H1 (cell line): ENCODE measurements around the gene ZNF280B. TPM values are rescaled to one million over a fixed set of nuclear protein-coding genes. Genes with fewer than 3 reads are reported as not detected.

Experiments used
- CTCF ChIA-PET: fragments of 300-600 bp; sonication (Branson Sonifier 250); formaldehyde crosslinking; loops from one replicate; lab custom pipeline; 2021; ENCODE audit not compliant: partially characterized antibody; lab: Charles Lee
- POLR2A ChIA-PET: fragments of 300-600 bp; sonication (Branson Sonifier 250); formaldehyde crosslinking; loops from one replicate; lab custom pipeline; 2021; ENCODE audit warnings: inconsistent platforms; ENCODE audit not compliant: partially characterized antibody; lab: Charles Lee
- DNase-seq, 2 experiments: peaks; one replicate each; pipeline versions ENCODE4 v3.0.0 to v3.0.0-alpha.2; 2010 to 2022; ENCODE audit warnings: low spot score in 2 of 2, low read depth in 1 of 2, mixed read lengths in 1 of 2
- FAIRE-seq: peaks from 2 replicates; lab custom pipeline; 2011; peaks lifted over from hg19 to GRCh38; lab: Jason Lieb, UNC
- H2AFZ ChIP-seq: 2 replicates; pipeline ENCODE4 v1.8.1; 2012; ENCODE audit warnings: low read length, inconsistent platforms
- H2AK5ac ChIP-seq: 2 replicates; pipeline ENCODE4 v1.6.1; 2013; ENCODE audit warnings: low read depth, low read length
- H2BK120ac ChIP-seq: replicated peaks from 2 replicates; pipeline ENCODE3; 2013; ENCODE audit warnings: low read depth, low read length, inconsistent platforms
- H2BK12ac ChIP-seq: 2 replicates; pipeline ENCODE4 v1.6.1; 2013; ENCODE audit warnings: low read depth, low read length
- H2BK15ac ChIP-seq: 2 replicates; pipeline ENCODE4 v1.6.1; 2013; ENCODE audit warnings: low read length
- H2BK20ac ChIP-seq: 2 replicates; pipeline ENCODE4 v1.6.1; 2013; ENCODE audit warnings: low read length
- H2BK5ac ChIP-seq: 2 replicates; pipeline ENCODE4 v1.6.1; 2013; ENCODE audit warnings: low read depth, low read length
- H3K14ac ChIP-seq: 2 replicates; pipeline ENCODE4 v1.6.1; 2013; ENCODE audit warnings: inconsistent platforms; ENCODE audit not compliant: insufficient read length
- H3K18ac ChIP-seq: 2 replicates; pipeline ENCODE4 v1.6.1; 2013; ENCODE audit warnings: low read length; ENCODE audit errors: extremely low read depth
- H3K23ac ChIP-seq: 2 replicates; pipeline ENCODE4 v1.6.1; 2013; ENCODE audit warnings: inconsistent platforms; ENCODE audit not compliant: insufficient read length
- H3K23me2 ChIP-seq: 2 replicates; pipeline ENCODE4 v1.6.1; 2013; ENCODE audit warnings: low read depth, low read length
- H3K27ac ChIP-seq: 2 replicates; pipeline ENCODE4 v1.6.1; 2011; ENCODE audit warnings: low read depth, low read length, inconsistent platforms
- H3K27me3 ChIP-seq, 4 experiments: replicated peaks in 1 of 4; 1 replicate in 1 of 4; 2 replicates in 3 of 4; pipeline versions ENCODE4 v1.6.1 to v1.8.1; 2011 to 2013; ENCODE audit warnings: low read length in 3 of 4, mild to moderate bottlenecking in 3 of 4, inconsistent platforms in 2 of 4, mixed read lengths in 2 of 4, moderate library complexity in 1 of 4; ENCODE audit not compliant: control insufficient read depth in 3 of 4, insufficient read depth in 3 of 4; ENCODE audit errors: extremely low read depth in 1 of 4
- H3K36me3 ChIP-seq, 4 experiments: 2 replicates each; pipeline versions ENCODE4 v1.6.1 to v1.8.1; 2011 to 2013; ENCODE audit warnings: mild to moderate bottlenecking in 4 of 4, low read length in 3 of 4, moderate library complexity in 2 of 4, control low read depth in 1 of 4, inconsistent platforms in 1 of 4; ENCODE audit not compliant: insufficient read depth in 4 of 4, control insufficient read depth in 2 of 4
- H3K4ac ChIP-seq: replicated peaks from 2 replicates; pipeline ENCODE3; 2013; ENCODE audit warnings: low read length, low read depth, mixed read lengths, inconsistent platforms; ENCODE audit not compliant: insufficient read length
- H3K4me1 ChIP-seq, 4 experiments: replicated peaks in 1 of 4; 1 replicate in 1 of 4; 2 replicates in 3 of 4; pipeline versions ENCODE4 v1.6.1 to v1.8.1; 2011 to 2013; ENCODE audit warnings: low read length in 3 of 4, inconsistent platforms in 2 of 4, mixed read lengths in 1 of 4; ENCODE audit not compliant: insufficient read depth in 4 of 4, control insufficient read depth in 3 of 4
- H3K4me2 ChIP-seq, 2 experiments: 2 replicates each; pipeline versions ENCODE4 v1.6.1 to v1.8.1; 2011 to 2013; ENCODE audit warnings: low read depth in 2 of 2, low read length in 2 of 2, control low read depth in 1 of 2, inconsistent platforms in 1 of 2, mild to moderate bottlenecking in 1 of 2; ENCODE audit not compliant: insufficient read depth in 1 of 2
- H3K4me3 ChIP-seq, 4 experiments: fragments of 200-600, 300-600 bp in 1 of 4; sonication (generic), shearing (Covaris generic), sonication (Bioruptor Twin) in 1 of 4; 2 replicates each; pipeline versions ENCODE4 v1.5.1 to v1.8.1; 2011 to 2016; ENCODE audit warnings: low read length in 4 of 4, low read depth in 3 of 4, control low read depth in 2 of 4, inconsistent platforms in 2 of 4, mild to moderate bottlenecking in 2 of 4, mixed read lengths in 1 of 4, moderate library complexity in 1 of 4; ENCODE audit not compliant: insufficient read depth in 2 of 4; ENCODE audit errors: extremely low read depth in 1 of 4
- H3K56ac ChIP-seq: replicated peaks from 2 replicates; pipeline ENCODE3; 2013; ENCODE audit warnings: low read depth, mild to moderate bottlenecking, mixed read lengths, low read length, inconsistent platforms; ENCODE audit not compliant: insufficient read length
- H3K79me1 ChIP-seq: 2 replicates; pipeline ENCODE4 v1.6.1; 2013; ENCODE audit warnings: low read depth, low read length, control low read depth
- H3K79me2 ChIP-seq, 2 experiments: 2 replicates each; pipeline versions ENCODE4 v1.6.1 to v1.8.1; 2012 to 2013; ENCODE audit warnings: low read length in 2 of 2, mild to moderate bottlenecking in 2 of 2, inconsistent platforms in 1 of 2; ENCODE audit not compliant: insufficient read depth in 2 of 2, control insufficient read depth in 1 of 2
- H3K9ac ChIP-seq, 4 experiments: replicated peaks in 1 of 4; 1 replicate in 1 of 4; 2 replicates in 3 of 4; pipeline versions ENCODE4 v1.6.1 to v1.8.1; 2011 to 2013; ENCODE audit warnings: low read depth in 3 of 4, low read length in 3 of 4, control low read depth in 2 of 4, mild to moderate bottlenecking in 2 of 4, moderate library complexity in 2 of 4, inconsistent platforms in 1 of 4; ENCODE audit errors: extremely low read depth in 1 of 4
- H3K9me3 ChIP-seq, 2 experiments: 2 replicates each; pipeline versions ENCODE4 v1.6.1 to v1.8.1; 2012 to 2013; ENCODE audit warnings: mild to moderate bottlenecking in 2 of 2, moderate library complexity in 2 of 2, control low read depth in 1 of 2, inconsistent platforms in 1 of 2, low read depth in 1 of 2, low read length in 1 of 2, mixed read lengths in 1 of 2; ENCODE audit not compliant: insufficient read depth in 2 of 2
- H4K20me1 ChIP-seq, 2 experiments: replicated peaks in 1 of 2; 2 replicates each; pipeline versions ENCODE3 to v1.8.1; 2011 to 2013; ENCODE audit warnings: inconsistent platforms in 2 of 2, low read length in 2 of 2, mild to moderate bottlenecking in 1 of 2; ENCODE audit not compliant: insufficient read depth in 2 of 2, control insufficient read depth in 1 of 2
- H4K5ac ChIP-seq: 2 replicates; pipeline ENCODE4 v1.6.1; 2013; ENCODE audit warnings: low read length, low read depth, mixed read lengths, inconsistent platforms; ENCODE audit not compliant: insufficient read length
- H4K8ac ChIP-seq: 2 replicates; pipeline ENCODE4 v1.8.0; 2013; ENCODE audit warnings: mild to moderate bottlenecking, moderate library complexity, low read length, inconsistent platforms; ENCODE audit not compliant: insufficient read depth; ENCODE audit errors: extremely low read depth
- H4K91ac ChIP-seq: replicated peaks from 2 replicates; pipeline ENCODE3; 2013; ENCODE audit warnings: low read length, mixed read lengths, inconsistent platforms; ENCODE audit not compliant: insufficient read length
- BRCA1 ChIP-seq: IDR thresholded peaks from 2 replicates; pipeline ENCODE4 v1.6.1; 2012; ENCODE audit warnings: low read depth, low read length, improper control_type of control experiment
- CHD1 ChIP-seq: IDR thresholded peaks from 2 replicates; pipeline ENCODE4 v1.6.1; 2012; ENCODE audit warnings: low read depth, low read length, improper control_type of control experiment
- EP300 ChIP-seq, 2 experiments: IDR thresholded peaks; 1 replicate in 1 of 2; 2 replicates in 1 of 2; pipeline ENCODE4 v1.6.1; 2011 to 2012; ENCODE audit warnings: low read depth in 2 of 2, low read length in 2 of 2, mild to moderate bottlenecking in 2 of 2, borderline replicate concordance in 1 of 2, inconsistent platforms in 1 of 2, moderate library complexity in 1 of 2
- HDAC2 ChIP-seq, 2 experiments: fragments of 300-600 bp in 1 of 2; sonication (generic) in 1 of 2; IDR thresholded peaks; 2 replicates each; pipeline ENCODE4 v1.6.1; 2011 to 2012; ENCODE audit warnings: low read depth in 2 of 2, low read length in 2 of 2, mild to moderate bottlenecking in 2 of 2, moderate library complexity in 2 of 2, borderline replicate concordance in 1 of 2, inconsistent platforms in 1 of 2
- HDAC6 ChIP-seq: IDR thresholded peaks from one replicate; pipeline ENCODE4 v1.7.1; 2012; ENCODE audit warnings: low read depth, mild to moderate bottlenecking, inconsistent platforms, low read length, moderate library complexity
- SP2 ChIP-seq: IDR thresholded peaks from 2 replicates; pipeline ENCODE4 v1.6.1; 2012; ENCODE audit warnings: mild to moderate bottlenecking, low read length, inconsistent platforms
- WGBS, 2 experiments: shearing (Covaris generic) in 1 of 2; methylation state at CpG; one replicate each; pipeline versions ENCODE4 v1.1.6 to v1.1.7; 2013 to 2015; ENCODE audit warnings: low lambda C conversion rate in 2 of 2, mixed read lengths in 2 of 2, inconsistent platforms in 1 of 2, low coverage in 1 of 2, missing lambda C conversion rate in 1 of 2; ENCODE audit not compliant: insufficient replicate concordance in 2 of 2, insufficient coverage in 1 of 2, insufficient read length in 1 of 2; ENCODE audit errors: extremely low coverage in 1 of 2, missing lambda C conversion rate in 1 of 2; 5-methylcytosine and 5-hydroxymethylcytosine counted together
- polyA plus RNA-seq, 7 experiments: library from polyadenylated mRNA; depleted of rRNA in 3 of 7; stranded (reverse) in 5 of 7; unstranded in 2 of 7; fragments of >200 nt in 5 of 7; fragments of 200-250 nt in 2 of 7; gene quantifications; 1 replicate in 5 of 7; 2 replicates in 1 of 7; 4 replicates in 1 of 7; pipeline versions ENCODE4 v1.2.1 to v1.2.3, GENCODE V29; 2011 to 2013; ENCODE audit warnings: missing spikeins in 2 of 7, mixed read lengths in 2 of 7
- total RNA-seq: library from RNA; stranded (reverse); fragmentation: NEBNext Ultra II Directional; extraction: Animal tissue kit (Norgen Biotek cat#: 25700); gene quantifications from 2 replicates; pipeline ENCODE4 v1.2.1, GENCODE V29; 2021

ZNF280B gene
- total and polyA plus RNA-seq, 2 of the 8 experiments (the other 6 are each of a cell fraction or from before 2014, with no cell fraction given), result 4.8 to 11.7 TPM

- no peaks in the 10 kb centered on the region for H3K36me3 ChIP-seq
- H2BK20ac ChIP-seq, result no peak overlapping the region
- H3K4me2 ChIP-seq, result no peak overlapping the region
- H3K27me3 ChIP-seq, result peaks cover 42 to 72% (median 58%) of the 10 kb centered on the region in 4 experiments
- no peaks in the 10 kb centered on the region for H3K4me1 ChIP-seq
- no peak overlapping the region for H3K27ac ChIP-seq
- H2BK15ac ChIP-seq, result no peak overlapping the region
- H3K4ac ChIP-seq, result no peak overlapping the region
- H4K5ac ChIP-seq, result no peak overlapping the region
- no peak overlapping the region for H4K91ac ChIP-seq
- H3K79me2 ChIP-seq, result no peaks in the 10 kb centered on the region
- H2BK120ac ChIP-seq, result no peak overlapping the region
- POLR2A ChIA-PET, result no interaction called here
- no peak overlapping the region for H2BK5ac ChIP-seq
- no peak overlapping the region for H3K4me3 ChIP-seq
- peaks cover 0 to 1% of the 10 kb centered on the region in 2 experiments for H4K20me1 ChIP-seq
- H4K8ac ChIP-seq, result no peak overlapping the region
- no peaks in the 10 kb centered on the region for H3K79me1 ChIP-seq
- DNase-seq (no peak), FAIRE-seq (no peak)
- CTCF ChIA-PET, result interaction anchor here (1.4 to 6.5 kb wide), 3 partner anchors 9 to 17 kb away, joined by 3 to 38 read pairs (median 8); no protein-coding TSS in a partner anchor
- H3K14ac ChIP-seq, result no peak overlapping the region
- H2BK12ac ChIP-seq, result no peak overlapping the region
- H3K23me2 ChIP-seq, result no peaks in the 10 kb centered on the region
- H3K9ac ChIP-seq, result no peak overlapping the region
- H2AFZ ChIP-seq, result no peak overlapping the region
- H3K23ac ChIP-seq, result no peak overlapping the region
- no peak overlapping the region for H3K56ac ChIP-seq
- H3K9me3 ChIP-seq, result peaks cover 0 to 9% of the 10 kb centered on the region in 2 experiments; a peak in 1 of 4 replicates
- H2AK5ac ChIP-seq, result no peak overlapping the region
- H3K18ac ChIP-seq, result no peak overlapping the region
- WGBS, 2 experiments, result 65% methylated on average over 2 of the region's 2 CpGs; no CpG with 5 or more reads in 1 of the 2 experiments
- TF ChIP-seq SP2, result no peak
- TF ChIP-seq BRCA1, result no peak
- TF ChIP-seq EP300 (IDR thresholded peaks at IDR 0.05; ENCODE audit: borderline replicate concordance in 1 of 2, low read depth in 2 of 2, low read length in 2 of 2), result no peak
- TF ChIP-seq HDAC2 (IDR thresholded peaks at IDR 0.05; ENCODE audit: borderline replicate concordance in 1 of 2, low read depth in 2 of 2, low read length in 2 of 2), result no peak
- no peak for TF ChIP-seq HDAC6
- TF ChIP-seq CHD1, result no peak
These were observed 62.0 kb downstream of the ZNF280B start for GRCh38 chr22:22446517-22446916.
